Activated naive CD4-positive, alpha-beta T cell treated with Interleukin-2 at 50 U/mL for 16 hours (primary cell): ENCODE measurements around the gene MAPK4.
A peak's percentile ranks its signal among the peaks of the same experiment; 100 is the strongest.
"Not testable (repeated sequence)": the region's sequence is repeated elsewhere in the genome, so short reads cannot be mapped to it uniquely, and the experiment has no call there.

Experiments used
- DNase-seq: peaks from one replicate; pipeline ENCODE4 v3.0.0-alpha.2; 2020

The MAPK4 gene

DNA sequence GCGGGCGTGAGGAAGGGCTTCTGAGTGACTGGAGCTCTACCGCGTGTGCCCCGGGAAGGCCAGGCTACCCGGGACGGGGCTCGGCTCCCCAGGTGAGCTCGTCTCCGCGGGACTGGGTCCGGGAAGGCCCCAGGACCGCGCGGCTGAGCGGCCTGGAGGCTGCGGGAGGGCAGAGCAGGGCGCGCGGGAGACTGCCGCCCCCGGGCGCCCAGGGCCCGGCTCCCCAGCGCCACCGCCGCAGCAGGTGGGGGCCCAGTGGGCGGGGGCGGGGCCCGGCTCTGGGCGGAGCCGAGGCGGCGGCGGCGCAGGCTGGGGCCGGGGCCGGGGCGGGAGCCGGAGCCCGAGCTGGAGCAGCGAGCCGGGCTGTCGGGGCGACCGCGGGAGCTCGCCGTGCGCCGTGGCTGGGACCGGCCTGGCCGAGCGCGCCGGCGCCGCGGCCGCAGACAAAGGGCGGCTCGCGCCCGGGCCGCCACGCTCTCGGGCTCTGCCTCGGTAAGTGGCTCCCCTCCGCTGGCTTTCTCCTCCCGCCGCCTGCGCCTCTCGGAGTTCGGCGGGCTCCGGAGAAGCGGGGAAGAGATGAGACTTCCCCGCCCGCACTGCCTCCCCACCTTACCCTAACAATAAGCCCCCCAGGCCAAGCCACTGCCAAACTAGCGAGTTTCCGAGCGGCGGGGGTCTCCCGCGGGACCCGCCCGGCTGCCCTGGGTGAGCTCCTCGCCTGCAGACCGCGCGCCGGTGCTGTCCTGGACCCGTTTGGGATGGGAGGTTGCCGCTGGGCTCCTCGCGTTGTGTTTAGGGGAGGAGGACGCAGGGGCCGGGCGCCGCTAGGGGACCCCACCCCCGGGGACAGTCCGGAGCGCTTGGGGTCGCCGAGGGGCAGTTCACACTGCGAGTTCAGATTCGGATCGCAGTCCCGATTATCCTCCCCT, at the start of gene MAPK4:
Gene MAPK4, plus strand, starts transcription at position 336 of the 929 bp plus-strand sequence. CDS start 103,872 bp downstream, outside the sequence.
- DNase-seq, result peak; percentile 4

DNA sequence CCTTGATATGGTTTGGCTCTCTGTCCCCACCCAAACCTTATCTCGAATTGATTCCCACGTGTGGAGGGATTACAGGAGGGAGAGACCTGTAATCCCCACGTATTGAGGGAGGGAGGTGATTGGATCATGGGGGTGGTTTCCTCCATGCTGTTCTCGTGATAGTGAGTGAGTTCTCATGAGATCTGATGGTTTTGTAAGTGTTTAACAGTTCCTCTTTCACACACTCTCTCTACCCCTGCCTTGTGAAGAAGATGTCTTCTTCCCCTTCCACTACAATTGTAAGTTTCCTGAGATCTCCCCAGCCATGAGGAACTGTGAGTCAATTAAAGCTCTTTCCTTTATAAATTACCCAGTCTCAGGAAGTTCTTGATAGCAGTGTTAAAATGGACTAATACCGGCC, 42.6 kb upstream of the MAPK4 start:
- not testable (repeated sequence) for DNase-seq

DNA sequence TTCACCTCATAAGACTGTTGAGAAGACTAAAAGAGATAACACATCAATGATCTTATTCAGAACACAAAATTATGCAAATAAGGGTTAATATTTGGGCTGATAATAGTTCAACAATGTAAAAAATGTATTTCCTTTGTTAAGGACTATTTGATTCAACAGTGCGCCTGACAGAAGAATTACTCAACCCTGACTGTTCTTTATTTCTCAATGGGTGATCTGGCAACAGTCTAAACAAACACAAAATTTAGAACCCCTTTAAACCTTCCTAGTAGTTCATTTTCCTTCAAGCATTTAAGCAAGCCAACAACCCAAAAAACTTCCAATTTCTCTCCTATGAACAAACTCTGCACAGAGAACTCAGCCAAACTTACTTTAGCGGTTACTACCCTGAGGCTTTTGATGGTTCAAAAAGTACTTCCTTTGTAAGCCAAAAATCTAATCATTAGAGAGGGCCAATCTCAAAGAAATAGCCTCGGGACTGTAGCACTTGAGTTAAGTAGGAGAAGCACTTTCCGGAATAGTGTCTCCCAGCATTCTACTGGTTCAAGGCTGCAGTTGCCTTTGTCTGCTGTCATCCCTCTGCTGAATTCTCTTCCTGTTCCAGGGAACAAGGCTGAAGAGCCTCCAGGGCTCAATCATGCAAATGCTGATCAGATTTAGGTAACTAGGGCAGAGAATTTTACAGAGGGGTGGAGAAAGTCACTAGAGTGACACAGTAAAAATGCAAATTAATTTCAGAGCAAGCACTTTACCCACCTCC, 40.9 kb upstream of the MAPK4 start:
- no peak for DNase-seq

DNA sequence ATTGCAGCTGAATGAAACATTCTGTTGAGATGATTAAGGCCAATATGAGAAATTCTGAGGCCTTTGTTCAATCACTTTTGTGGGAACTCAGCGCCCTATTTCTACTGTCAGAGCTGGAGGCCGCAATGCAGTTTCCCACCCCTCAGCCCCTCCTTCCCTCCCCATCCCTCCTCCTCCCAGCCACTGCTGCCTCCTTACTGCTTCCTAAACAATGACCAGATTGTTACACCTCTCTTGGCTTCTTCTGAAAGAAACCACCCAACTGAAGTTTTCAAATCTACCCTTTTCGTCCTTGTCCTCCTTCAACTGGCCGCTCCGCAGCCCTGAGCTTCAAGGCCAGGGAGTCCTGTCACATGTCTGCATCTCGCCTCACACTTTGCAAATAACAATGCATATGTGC, 36.7 kb upstream of the MAPK4 start:
- DNase-seq, result no peak

DNA sequence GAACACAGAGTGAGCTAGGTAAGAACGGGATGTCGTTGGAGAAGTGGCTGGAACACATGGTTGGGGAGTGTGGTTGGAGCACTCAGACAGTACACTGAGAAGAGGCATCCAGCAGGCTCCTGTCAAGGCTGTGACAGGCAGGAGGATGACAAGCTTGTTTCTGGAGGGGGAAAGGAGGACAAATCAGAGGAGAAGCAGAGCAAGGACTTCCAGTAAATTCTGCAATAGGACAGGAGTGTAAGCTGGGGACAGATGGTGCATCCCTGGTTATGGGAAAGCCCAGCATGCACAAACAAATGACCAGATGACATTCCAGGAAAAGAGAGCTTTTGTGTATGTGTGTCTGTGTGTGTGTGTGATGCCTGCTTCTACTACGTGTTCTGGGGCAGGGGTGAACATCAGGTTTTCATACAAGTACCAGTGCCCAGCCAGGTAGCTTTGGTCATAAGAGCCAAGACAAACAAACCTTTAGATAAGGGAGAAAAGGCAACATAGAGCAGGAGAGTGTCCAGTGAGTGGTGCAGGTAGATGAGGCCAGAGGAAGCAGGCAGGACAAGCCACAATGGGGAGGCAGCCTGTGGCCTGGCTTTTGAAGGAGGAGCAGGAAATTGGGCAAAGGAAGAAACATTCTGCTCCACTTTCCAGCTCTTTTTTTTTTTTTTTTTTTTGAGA, 32.1 kb upstream of the MAPK4 start:
- no peak for DNase-seq

DNA sequence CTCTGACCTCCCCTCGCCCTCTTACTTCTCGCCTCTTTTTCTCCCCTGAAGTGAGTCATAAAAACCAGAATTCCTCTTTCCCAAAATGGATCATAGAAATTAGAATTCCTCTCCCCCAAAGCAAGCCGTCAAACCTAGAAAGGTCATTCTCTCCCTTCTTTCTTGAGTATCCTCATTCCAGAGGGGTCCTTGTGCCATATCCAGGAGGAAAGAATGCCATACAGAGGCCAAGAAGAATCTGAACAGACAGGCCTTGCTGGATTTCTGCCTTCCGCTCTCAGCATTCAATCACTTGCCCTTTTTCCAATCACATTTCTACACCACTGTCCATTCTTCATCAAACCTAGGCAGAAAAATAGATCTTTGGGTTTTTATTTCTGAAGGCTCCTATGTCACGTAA, 31.1 kb upstream of the MAPK4 start:
- DNase-seq, result no peak

DNA sequence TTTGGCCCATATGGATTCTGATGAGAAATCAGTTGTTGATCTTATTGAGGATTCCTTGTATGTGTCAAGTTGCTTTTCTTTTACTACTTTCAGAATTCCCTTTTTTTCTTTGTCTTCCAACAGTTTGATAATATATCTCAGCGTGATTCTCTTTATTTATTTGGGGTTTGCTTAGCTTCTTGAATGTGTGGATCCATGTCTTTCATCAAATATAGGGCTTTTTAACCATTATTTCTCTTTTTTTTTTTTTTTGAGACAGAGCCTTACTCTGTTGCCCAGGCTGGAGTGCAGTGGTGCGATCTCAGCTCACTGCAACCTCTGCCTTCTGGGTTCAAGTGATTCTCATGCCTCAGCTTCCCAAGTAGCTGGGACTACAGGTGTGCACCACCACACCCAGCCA, 26.1 kb upstream of the MAPK4 start:
- DNase-seq, result not testable (repeated sequence)

DNA sequence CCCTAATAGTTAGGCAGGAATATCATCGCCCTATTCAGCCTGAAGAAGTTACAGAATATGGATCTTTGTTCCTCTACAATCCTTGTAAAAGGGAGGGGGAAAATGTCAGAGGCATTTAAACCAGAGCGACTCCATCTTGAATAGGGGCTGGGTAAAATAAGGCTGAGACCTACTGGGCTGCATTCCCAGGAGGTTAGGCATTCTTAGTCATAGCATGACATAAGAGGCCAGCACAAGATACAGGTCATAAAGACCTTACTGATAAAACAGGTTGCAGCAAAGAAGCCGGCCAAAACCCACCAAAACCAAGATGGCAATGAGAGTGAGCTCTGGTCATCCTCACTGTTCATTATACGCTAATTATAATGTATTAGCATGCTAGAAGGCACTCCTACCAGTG, 15.4 kb upstream of the MAPK4 start:
- not testable (repeated sequence) for DNase-seq

DNA sequence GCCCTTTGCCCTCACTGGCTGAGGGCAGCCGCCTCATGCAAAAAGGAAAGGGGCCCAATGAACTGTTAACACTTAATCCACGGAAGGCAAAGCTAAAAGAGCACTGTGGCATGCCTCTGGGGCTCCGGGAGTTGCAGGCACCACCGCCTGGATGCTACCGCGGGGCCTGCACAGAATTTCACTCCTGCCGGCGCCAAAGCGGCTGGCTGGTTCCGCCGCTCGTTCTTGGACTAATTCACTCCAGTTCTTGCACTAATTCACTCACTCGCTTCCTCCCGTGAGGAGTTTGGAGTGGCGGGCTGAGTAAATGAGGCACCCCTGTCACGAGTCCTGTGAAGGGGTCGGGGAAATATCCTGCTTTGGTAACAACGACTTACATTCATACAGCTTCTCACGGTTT, 14.0 kb upstream of the MAPK4 start:
- DNase-seq, result no peak

DNA sequence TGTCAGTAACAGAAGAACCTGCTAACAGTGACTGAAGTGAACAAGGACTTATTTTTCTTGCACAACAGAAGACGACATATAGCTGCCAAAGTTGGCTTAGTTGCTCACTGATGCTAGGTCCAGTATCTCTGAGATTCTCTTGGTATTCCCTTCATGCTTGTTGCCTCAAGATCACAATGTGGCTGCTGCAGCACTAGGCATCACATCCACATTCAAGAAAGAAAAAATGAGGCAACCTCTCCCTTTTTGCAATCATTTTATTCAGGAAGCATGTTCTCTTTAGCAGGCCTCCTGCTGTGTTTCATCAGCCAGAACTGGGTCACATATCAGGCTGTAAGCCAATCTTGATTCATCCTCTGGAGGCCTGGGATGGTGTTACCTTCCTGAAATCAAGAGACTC, 11.7 kb upstream of the MAPK4 start:
- DNase-seq, result no peak

DNA sequence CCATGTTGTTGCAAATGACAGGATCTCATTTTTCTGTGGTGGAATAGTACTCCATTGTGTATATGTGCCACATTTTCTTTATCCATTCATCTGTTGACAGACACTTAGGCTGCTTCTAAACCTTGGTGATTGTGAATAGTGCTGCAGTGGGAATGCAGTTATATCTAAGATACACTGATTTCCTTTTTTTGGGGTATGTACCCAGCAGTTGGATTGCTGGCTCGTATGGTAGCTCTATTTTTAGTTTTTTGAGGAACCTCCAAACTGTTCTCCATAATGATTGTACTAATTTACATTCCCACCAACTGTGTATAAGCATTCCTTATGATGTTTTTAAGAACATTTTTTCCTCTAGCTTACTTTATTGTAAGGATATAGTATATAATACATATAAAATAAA, 8.2 kb upstream of the MAPK4 start:
- not testable (repeated sequence) for DNase-seq

DNA sequence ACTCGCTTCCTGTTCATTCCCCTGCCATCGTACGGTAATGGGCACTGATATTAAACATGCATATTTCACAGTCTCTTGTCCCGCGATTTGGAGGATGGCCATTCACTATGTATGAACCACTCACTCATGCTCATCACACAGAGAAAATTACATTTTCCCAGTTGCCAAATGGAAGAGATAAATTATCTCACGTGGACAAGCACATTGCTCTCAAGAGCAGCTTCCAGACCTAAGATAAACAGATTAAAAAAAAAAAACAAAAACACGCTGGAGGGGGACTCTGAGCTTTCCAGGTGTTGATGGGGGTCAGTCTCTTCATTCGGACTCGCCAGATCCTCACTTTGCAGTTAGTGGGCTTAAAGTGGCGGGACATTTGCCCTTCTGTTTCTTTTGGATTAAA, 1.7 kb upstream of the MAPK4 start:
- DNase-seq, result no peak

DNA sequence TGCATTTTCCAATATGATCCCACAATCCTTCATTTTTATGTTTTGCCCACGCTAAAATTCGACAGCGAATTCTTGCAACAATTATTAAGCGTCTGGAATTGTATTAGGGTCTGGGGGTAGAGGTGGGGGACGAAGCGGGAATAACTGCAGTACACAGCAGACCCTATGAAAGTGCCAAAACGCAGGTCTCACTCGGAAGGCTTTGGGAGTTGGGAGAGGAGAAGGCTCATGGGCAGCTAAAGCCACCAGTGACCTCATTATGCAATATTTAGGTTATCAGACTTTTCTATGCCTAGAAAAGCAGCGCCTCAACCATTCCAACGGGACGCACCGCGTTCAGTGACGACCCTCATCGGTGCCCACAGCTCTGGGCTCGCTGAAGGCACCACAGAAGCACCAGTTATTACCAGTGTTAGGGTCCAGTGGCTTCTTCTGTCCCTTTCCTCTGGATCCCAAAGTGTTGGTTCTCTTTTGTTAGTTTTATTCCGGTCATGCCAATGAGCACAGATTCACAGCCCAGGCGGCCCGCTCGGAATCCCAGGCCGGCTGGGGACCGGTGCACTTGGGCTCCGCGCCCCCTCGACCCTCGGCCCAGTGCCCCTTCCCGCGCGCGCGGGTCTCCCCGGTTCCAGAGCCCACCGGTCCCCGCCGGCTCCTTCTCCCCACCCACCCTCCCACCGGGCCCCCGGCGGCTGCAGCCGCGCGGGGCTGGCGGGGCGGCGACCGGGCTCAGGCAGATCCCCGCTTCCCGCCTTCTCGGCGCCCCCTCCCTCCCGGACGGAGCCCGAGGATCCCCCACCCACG, 737 bp upstream of the MAPK4 start:
- no peak for DNase-seq

DNA sequence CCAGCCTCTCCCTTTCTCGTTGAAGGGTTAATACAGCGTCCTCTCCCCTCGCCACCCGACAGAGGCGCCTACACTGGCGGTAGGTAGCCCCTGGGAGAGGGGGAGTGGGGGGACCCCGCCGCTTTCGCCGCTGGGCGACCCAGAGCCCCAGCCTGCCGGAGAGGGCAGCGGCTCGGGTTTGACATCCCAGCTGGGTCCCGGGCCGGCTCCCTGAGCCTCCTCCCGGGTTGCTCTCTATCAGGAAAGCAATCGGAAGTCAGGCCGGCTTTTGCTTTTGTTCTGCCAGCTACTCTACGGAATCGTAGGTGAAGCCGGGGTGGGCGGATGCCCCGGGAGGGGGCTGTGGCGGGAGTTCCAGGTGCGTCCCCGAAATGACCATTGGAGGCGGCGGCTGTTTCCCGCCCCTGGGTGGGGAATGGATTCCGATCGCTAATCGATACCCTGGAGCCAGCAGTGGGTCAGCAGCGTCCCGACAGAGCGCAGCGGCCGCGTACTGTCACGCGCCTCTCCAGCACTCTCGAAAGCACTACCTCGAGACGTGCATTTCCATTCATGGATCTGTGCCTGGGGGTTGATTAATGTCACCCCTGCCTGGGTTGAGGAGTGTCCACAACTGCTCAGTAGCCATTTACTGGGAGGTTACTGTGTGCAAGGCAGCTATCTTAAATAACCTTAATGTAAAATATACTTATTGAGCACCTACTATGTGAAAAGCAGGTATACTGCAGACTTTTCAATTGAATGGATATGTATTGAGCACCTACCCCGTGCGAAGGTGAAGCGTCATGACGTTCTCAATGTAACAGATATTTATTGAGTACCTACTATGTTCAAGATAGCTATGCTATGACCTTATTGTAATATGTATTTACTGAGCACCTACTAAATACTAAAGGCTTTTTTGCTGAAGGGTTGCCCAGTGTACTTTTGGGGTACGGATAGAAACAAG, 1.1 kb downstream of the MAPK4 start:
- no peak for DNase-seq

DNA sequence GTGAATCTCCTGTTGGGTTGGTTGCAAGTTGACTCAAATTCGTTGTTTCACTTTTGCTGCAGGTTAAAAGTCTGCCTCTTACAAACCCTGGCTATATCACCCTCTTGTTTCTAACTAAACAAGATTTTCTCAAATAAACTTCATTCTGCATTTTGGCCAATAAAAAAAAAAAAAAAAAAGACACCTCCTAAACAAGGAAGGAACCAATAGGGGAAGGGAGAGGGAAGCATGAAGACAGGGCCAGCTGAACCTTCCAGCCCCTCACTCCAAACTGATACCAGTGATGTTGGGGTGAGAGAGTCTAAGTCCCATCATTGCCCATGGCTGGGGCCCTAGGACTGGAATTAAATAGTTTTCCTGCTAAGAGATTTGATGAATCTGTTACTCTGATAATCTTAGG, 2.4 kb downstream of the MAPK4 start:
- not testable (repeated sequence) for DNase-seq

DNA sequence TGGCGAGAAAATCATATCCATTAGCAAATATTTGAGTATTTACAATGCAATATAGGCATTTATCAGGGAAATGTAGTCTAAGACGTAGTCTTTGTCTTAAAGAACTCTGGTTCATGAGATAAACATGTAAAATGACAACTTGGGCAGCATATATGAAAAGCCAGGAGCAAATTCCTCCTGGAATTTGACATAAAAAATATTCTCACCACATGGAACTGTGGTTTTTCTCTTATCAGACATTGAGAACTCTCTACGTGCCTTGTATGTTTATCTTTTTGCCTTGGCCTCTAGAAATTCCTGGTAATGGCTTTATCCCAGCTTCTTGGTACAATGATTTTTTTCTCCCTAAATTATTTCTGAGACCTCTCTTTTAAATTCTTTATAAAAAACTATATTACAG, 2.8 kb downstream of the MAPK4 start:
- no peak for DNase-seq

DNA sequence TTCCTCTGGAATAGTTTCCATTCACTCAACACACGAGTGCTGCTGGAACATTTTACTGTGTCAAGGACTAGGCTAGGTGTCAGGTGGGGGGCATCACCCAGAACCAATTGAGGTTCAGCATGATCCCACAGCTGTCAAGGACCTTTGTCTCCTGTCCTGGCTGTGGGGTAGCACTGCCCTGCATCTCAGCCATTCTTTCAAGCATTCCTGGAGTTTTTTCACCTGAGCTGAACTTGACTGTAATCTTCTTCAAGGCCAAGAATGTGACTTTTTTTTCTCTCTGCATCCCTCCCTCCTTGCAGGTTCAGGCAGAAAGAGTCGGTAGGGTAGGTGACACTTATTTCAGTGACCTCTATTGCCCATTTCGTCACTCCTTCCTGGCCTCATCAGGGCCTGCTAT, 3.5 kb downstream of the MAPK4 start:
- DNase-seq, result no peak

DNA sequence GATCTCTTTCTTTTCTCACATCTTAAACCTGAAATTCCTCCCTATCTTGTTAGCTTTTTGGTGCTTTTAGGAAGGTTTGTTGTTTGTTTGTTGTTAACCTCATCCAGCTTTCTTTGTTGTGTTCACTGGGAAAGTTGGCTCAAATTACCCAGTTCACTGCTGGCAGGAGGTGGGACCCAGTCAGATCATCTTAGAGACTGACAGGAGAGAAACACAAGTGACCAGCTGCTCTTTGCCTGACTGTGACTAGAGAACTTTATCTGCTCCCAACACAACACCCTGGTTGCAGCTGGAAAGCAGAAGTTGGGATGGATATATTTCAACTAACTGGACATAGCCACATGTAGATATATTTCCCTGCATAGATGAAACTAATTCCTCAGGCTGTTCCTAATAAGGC, 10.0 kb downstream of the MAPK4 start:
- DNase-seq, result no peak

DNA sequence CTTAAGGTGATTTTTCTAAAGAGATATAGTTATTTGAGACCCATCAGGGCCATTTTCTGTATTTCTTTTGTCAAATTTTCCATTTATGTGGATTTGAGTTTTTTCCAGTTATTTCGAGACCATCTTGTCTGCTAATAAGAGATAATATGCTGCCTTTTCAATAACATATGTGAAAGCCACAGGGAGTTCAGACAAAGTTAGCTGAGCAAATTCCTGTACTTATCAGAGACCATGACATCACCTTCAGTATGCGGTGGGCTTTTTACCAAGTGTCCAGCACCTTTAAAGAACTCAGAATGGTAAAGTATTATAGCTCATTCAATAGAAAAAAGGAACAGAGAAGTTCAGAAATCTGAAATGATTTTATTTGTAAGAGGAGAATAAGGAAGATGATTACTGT, 11.7 kb downstream of the MAPK4 start:
- DNase-seq, result no peak

DNA sequence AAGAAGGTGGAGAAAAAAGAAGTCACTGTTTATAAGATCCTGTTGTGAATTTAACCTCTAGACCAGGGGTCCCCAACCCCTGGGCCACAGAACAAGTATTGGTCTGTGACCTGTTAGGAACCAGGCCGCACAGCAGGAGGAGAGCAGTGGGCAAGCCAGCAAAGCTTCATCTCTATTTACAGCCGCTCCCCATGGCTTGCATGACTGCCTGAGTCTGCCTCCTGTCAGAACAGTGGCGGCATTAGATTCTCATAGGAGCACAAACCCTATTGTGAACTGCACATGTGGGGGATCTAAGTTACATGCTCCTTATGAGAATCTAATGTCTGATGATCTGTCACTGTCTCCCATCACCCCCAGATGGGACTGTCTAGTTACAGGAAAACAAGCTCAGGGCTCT, 13.3 kb downstream of the MAPK4 start:
- not testable (repeated sequence) for DNase-seq

DNA sequence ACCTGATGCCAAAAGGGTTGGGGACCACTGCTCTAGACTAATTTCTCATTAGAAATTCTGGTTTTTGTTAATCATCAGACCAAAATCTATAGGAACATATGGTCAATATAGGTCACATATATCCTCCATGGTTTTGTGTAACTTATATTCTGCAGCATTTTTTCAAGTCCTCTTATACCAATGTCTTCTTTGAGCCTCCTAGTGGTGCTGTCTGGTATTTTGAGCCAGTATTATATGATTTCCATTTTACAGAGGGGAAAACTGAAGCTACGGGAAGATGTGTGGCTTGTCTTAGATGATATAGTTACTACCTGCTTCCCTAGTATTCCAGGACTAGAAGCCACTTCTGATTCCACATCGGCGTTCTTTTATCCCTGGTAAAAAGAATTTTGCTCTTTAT, 13.8 kb downstream of the MAPK4 start:
- DNase-seq, result no peak

DNA sequence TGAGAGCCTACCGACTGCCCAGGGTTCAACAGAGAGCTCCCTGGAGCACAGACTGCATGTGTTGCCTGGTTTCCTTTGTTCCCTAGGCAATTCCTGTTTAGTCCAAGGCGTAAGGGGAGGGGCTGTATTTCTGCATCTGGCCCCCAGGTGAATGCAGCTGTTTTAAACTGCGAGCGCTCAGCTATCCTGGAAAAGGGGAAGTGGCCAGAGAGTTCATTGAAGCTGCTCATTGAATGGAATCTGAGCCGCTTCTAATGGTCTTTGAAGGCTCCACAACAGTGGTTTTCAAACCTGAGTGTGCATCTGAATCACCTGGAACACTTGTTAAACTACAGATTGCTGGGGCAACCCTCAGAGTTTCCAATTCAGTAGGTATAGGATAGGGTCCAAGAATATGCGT, 18.1 kb downstream of the MAPK4 start:
- DNase-seq, result no peak
